Measurements from ENCODE around the gene SAYSD1.
A peak's percentile ranks its signal among the peaks of the same experiment; 100 is the strongest.

Gene SAYSD1

DNA sequence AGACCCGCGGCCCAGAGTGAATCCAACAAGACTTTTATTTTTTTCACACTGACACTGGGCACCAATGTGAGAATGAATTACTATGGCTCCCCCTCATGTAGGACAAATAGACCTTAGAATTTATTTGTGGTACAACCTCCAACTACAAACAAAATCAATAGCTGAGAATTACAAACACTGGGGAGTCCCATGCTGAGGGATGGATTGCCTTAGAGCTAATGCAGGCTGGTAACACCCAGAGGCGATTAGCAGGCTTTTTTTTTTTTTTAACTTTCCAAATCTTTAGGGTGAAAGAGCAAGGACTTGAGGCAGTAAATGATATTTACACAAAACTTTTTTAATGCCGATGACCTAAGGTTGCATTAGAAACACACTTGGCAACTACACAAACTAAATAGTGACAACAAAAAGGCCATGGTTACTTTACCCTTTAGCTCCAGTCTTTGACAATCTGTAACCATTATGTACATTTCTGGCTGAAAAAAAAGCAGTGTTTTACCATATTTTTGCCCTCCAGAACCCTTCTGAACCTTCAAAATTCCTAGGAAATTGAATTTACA lies 21.8 kb downstream of the SAYSD1 start:
- Mint-ChIP-seq H3K27ac (no peak overlapping the region), H3K27me3 (ENCODE audit: low read depth) (peaks cover 48% of the 10 kb centered on the region), H3K36me3 (ENCODE audit: low read depth) (no peaks in the 10 kb centered on the region), H3K4me3 (no peak overlapping the region), H3K4me1 (peaks cover 5% of the 10 kb centered on the region), H3K9me3 (no peaks in the 10 kb centered on the region)
- TF ChIP-seq, protein P1, sequence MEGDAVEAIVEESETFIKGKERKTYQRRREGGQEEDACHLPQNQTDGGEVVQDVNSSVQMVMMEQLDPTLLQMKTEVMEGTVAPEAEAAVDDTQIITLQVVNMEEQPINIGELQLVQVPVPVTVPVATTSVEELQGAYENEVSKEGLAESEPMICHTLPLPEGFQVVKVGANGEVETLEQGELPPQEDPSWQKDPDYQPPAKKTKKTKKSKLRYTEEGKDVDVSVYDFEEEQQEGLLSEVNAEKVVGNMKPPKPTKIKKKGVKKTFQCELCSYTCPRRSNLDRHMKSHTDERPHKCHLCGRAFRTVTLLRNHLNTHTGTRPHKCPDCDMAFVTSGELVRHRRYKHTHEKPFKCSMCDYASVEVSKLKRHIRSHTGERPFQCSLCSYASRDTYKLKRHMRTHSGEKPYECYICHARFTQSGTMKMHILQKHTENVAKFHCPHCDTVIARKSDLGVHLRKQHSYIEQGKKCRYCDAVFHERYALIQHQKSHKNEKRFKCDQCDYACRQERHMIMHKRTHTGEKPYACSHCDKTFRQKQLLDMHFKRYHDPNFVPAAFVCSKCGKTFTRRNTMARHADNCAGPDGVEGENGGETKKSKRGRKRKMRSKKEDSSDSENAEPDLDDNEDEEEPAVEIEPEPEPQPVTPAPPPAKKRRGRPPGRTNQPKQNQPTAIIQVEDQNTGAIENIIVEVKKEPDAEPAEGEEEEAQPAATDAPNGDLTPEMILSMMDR (IDR thresholded peaks at IDR 0.05; ENCODE audit: unreplicated experiment in 3 of 3), result no peak

DNA sequence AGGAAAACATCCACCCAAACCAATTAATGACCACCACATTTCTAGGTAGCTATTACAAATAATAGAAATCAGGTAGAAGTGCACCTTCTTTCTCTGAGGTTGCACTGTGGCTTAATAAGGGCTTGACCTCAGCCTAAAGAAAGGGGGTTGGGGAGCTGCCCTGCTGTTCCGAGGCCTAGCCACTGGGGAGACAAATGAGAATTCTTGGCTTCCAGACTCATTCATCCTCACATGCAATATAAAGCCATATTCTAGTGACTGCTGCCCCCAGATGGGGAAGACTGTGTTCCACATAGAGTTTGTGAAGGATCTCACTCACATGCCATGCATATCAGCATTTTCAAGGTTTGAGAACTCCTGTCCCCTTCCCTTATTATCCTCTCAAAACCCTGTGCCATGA lies 22.9 kb downstream of the SAYSD1 start:
- Mint-ChIP-seq H3K4me3 (no peak overlapping the region), H3K27me3 (ENCODE audit: low read depth) (peaks cover 54% of the 10 kb centered on the region), H3K36me3 (ENCODE audit: low read depth) (no peaks in the 10 kb centered on the region), H3K9me3 (no peaks in the 10 kb centered on the region), H3K4me1 (peaks cover 8% of the 10 kb centered on the region), H3K27ac (no peak overlapping the region)
- TF ChIP-seq, protein P1 (IDR thresholded peaks at IDR 0.05; ENCODE audit: unreplicated experiment in 3 of 3), result no peak

DNA sequence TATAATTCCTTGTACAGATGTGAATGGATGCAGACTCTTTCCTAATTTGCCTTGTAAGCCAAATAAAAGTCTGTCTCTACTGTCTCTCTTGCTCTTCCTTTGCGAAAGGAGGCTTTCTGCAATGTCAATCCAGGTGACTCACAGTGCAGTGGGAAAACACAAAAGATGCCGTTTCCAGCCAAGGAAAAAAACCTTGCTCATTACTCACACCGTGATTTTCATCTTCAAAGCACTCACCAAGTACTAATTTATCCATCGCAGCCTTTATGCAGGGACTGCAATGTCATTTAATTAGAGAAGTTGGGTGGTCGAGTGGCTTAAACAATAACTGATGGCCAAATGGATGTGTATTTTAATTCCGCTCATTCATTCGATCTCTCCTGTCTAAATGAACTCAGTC lies 23.8 kb downstream of the SAYSD1 start:
- Mint-ChIP-seq H3K9me3 (no peaks in the 10 kb centered on the region), H3K27me3 (ENCODE audit: low read depth) (peaks cover 63% of the 10 kb centered on the region), H3K4me1 (peaks cover 8% of the 10 kb centered on the region), H3K27ac (no peak overlapping the region), H3K36me3 (ENCODE audit: low read depth) (no peaks in the 10 kb centered on the region), H3K4me3 (no peak overlapping the region)
- TF ChIP-seq, protein P1 (IDR thresholded peaks at IDR 0.05; ENCODE audit: unreplicated experiment in 3 of 3), result no peak

DNA sequence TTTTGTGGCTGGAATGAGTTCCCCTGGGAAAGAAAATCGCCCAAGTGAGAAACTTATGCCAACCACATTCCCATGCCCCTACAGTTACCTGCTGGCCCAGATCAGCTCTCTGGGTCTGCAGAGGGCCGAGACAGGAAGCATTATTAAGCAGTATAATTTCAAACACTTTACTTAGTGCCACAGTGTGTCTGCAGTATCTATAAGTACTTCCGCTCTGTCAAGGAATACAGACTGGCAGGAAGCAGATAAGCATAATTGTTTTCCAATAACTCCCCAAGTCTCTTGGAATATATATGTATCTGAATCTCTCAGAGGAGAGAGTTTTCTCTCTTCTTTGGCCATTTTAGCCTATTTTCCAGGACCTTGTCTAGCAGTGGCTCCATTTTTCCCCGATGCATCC lies 24.9 kb downstream of the SAYSD1 start:
- Mint-ChIP-seq H3K27me3 (ENCODE audit: low read depth) (peaks cover 75% of the 10 kb centered on the region), H3K27ac (no peak overlapping the region), H3K9me3 (no peaks in the 10 kb centered on the region), H3K4me1 (peaks cover 8% of the 10 kb centered on the region), H3K4me3 (no peak overlapping the region), H3K36me3 (ENCODE audit: low read depth) (no peaks in the 10 kb centered on the region)
- TF ChIP-seq, protein P1 (IDR thresholded peaks at IDR 0.05; ENCODE audit: unreplicated experiment in 3 of 3), result no peak

DNA sequence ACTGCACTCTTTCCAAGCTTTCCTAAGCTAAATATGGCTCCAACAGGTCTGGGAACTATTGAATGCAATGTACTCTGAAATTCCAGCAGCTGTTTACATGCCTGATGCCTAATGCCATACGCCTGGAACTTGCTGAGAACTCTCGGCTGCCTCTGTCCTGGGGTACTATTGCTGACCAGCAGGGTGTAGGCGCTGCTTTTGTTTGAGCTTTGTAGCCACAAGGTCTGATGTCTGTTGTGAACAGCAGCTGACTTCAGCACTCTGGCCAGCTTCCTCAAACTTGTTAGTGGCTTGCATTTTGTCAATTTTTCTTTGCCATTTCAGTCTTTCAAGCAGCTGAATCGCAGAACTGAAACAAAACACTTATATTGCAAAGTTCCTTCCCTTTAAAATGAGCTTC lies 26.7 kb downstream of the SAYSD1 start:
- no peak overlapping the region for H3K27ac Mint-ChIP-seq
- H3K27me3 Mint-ChIP-seq (ENCODE audit: low read depth), result peaks cover 78% of the 10 kb centered on the region
- no peak overlapping the region for H3K4me3 Mint-ChIP-seq
- no peaks in the 10 kb centered on the region for H3K9me3 Mint-ChIP-seq
- no peaks in the 10 kb centered on the region for H3K36me3 Mint-ChIP-seq (ENCODE audit: low read depth)
- TF ChIP-seq, protein P1 (IDR thresholded peaks at IDR 0.05; ENCODE audit: unreplicated experiment in 3 of 3), result peak; percentile 63 to 64 (median 64)
- H3K4me1 Mint-ChIP-seq, result peaks cover 8% of the 10 kb centered on the region

DNA sequence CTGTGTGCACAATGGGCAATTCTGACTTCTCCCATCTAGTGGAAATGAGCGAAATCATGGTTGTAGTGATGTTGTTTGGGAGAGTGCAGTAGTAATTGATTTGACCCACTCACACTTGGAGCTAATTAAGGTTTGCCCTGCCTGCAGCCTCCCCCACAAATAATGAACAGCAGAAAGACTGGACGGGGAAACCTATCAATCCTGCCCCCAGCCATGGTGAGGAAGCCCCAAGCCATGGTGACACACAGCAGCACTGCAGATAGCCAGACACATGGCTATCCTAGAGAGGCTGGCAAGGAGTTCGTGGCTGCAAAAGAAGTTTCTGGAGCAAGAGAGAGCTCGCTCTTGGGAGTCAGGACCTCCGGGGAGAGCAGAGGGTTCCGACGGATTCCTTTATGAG lies 27.8 kb downstream of the SAYSD1 start:
- Mint-ChIP-seq H3K36me3 (ENCODE audit: low read depth) (no peaks in the 10 kb centered on the region), H3K27ac (no peak overlapping the region), H3K4me1 (peaks cover 8% of the 10 kb centered on the region), H3K27me3 (ENCODE audit: low read depth) (peaks cover 81% of the 10 kb centered on the region), H3K4me3 (no peak overlapping the region), H3K9me3 (no peaks in the 10 kb centered on the region)
- TF ChIP-seq, protein P1 (IDR thresholded peaks at IDR 0.05; ENCODE audit: unreplicated experiment in 3 of 3), result no peak

Data from nephron (organoid).